Naive thymus-derived CD4-positive, alpha-beta T cell (primary cell): Measurements from ENCODE around the gene IL6R. TPM values are rescaled to one million over a fixed set of nuclear protein-coding genes. Genes with fewer than 3 reads are reported as not detected.

ENCODE experiments used
- ATAC-seq: fragments of 150-1000 bp; cut with Tn5 transposase; 2 replicates; pipeline ENCODE4 v1.10.0; 2021; ENCODE audit warnings: mild to moderate bottlenecking, moderate library complexity
- CTCF ChIA-PET: fragments of 350-600 bp; sonication (Branson Sonifier 250); formaldehyde crosslinking; loops from one replicate; lab custom pipeline; 2021; ENCODE audit warnings: antibody characterized with exemption; lab: Charles Lee
- POLR2A ChIA-PET: fragments of 350-600 bp; sonication (Branson Sonifier 250); formaldehyde crosslinking; loops from one replicate; lab custom pipeline; 2021; ENCODE audit warnings: antibody characterized with exemption, inconsistent platforms; lab: Charles Lee
- DNase-seq, 9 donors: peaks; one replicate each; pipeline versions ENCODE4 v3.0.0 to v3.0.0-alpha.2; 2020 to 2022; ENCODE audit warnings: mixed read lengths in 1 of 9
- H3K27ac ChIP-seq: one replicate; pipeline ENCODE4 v1.7.0; 2013; ENCODE audit warnings: mild to moderate bottlenecking, low read depth, low read length, moderate library complexity
- H3K27me3 ChIP-seq, 2 donors: one replicate each; pipeline ENCODE4 v1.7.0; 2013; ENCODE audit warnings: low read length in 2 of 2, mild to moderate bottlenecking in 2 of 2, moderate library complexity in 2 of 2; ENCODE audit not compliant: control insufficient read depth in 2 of 2, insufficient read depth in 2 of 2
- H3K36me3 ChIP-seq, 3 experiments: 1 replicate in 2 of 3; 2 replicates in 1 of 3; pipeline ENCODE4 v1.7.0; 2013; ENCODE audit warnings: low read length in 3 of 3, mild to moderate bottlenecking in 3 of 3, moderate library complexity in 1 of 3; ENCODE audit not compliant: insufficient read depth in 3 of 3, control insufficient read depth in 2 of 3
- H3K4me1 ChIP-seq, 2 donors: one replicate each; pipeline ENCODE4 v1.7.0; 2013; ENCODE audit warnings: low read length in 2 of 2, mild to moderate bottlenecking in 2 of 2, moderate library complexity in 1 of 2; ENCODE audit not compliant: control insufficient read depth in 2 of 2, insufficient read depth in 2 of 2
- H3K4me3 ChIP-seq: 2 replicates; pipeline ENCODE4 v1.7.0; 2013; ENCODE audit warnings: mild to moderate bottlenecking, low read length
- H3K9me3 ChIP-seq, 3 experiments: 1 replicate in 2 of 3; 2 replicates in 1 of 3; pipeline ENCODE4 v1.7.0; 2013; ENCODE audit warnings: low read length in 3 of 3; ENCODE audit not compliant: control insufficient read depth in 2 of 3
- H3K27ac Mint-ChIP-seq, 9 donors: one replicate each; pipeline ENCODE4 v1.8.0; 2020 to 2022; ENCODE audit warnings: mixed read lengths in 9 of 9, mild to moderate bottlenecking in 8 of 9, moderate library complexity in 5 of 9, inconsistent platforms in 2 of 9
- H3K27me3 Mint-ChIP-seq, 5 donors: one replicate each; pipeline ENCODE4 v1.8.0; 2021 to 2022; ENCODE audit warnings: mixed read lengths in 5 of 5, mild to moderate bottlenecking in 1 of 5
- H3K36me3 Mint-ChIP-seq, 5 donors: one replicate each; pipeline ENCODE4 v1.8.0; 2020 to 2022; ENCODE audit warnings: mixed read lengths in 5 of 5, mild to moderate bottlenecking in 3 of 5, inconsistent platforms in 1 of 5
- H3K4me1 Mint-ChIP-seq, 7 donors: one replicate each; pipeline ENCODE4 v1.8.0; 2020 to 2022; ENCODE audit warnings: mixed read lengths in 7 of 7, mild to moderate bottlenecking in 3 of 7, inconsistent platforms in 1 of 7
- H3K4me3 Mint-ChIP-seq, 10 donors: one replicate each; pipeline ENCODE4 v1.8.0; 2020 to 2022; ENCODE audit warnings: mild to moderate bottlenecking in 10 of 10, mixed read lengths in 10 of 10, moderate library complexity in 6 of 10, inconsistent platforms in 2 of 10
- H3K9me3 Mint-ChIP-seq, 11 donors: one replicate each; pipeline ENCODE4 v1.8.0; 2020 to 2022; ENCODE audit warnings: mixed read lengths in 11 of 11, mild to moderate bottlenecking in 4 of 11, inconsistent platforms in 1 of 11, moderate library complexity in 1 of 11
- intact Hi-C, 2 donors: fragments of 100-400 bp; cut with micrococcal nuclease; formaldehyde crosslinking; loops; one replicate each; pipeline ENCODE4 v1.15.1; 2023
- polyA plus RNA-seq, 2 donors: library from polyadenylated mRNA; unstranded; fragments of 300-500 nt; fragmentation: Illumina TruSeq; gene quantifications; one replicate each; pipeline ENCODE4 v1.2.3, GENCODE V29; 2021
- total RNA-seq, 6 experiments: library from RNA in 5 of 6; stranded (reverse) in 5 of 6; gene quantifications; 1 replicate in 5 of 6; 2 replicates in 1 of 6; pipeline ENCODE4 v1.2.3 and lab custom pipeline; 2021 to 2026

Gene IL6R
- total and polyA plus RNA-seq, 7 experiments from 2014 or later: 5.2 to 91.6 (median 77.8) TPM

DNA sequence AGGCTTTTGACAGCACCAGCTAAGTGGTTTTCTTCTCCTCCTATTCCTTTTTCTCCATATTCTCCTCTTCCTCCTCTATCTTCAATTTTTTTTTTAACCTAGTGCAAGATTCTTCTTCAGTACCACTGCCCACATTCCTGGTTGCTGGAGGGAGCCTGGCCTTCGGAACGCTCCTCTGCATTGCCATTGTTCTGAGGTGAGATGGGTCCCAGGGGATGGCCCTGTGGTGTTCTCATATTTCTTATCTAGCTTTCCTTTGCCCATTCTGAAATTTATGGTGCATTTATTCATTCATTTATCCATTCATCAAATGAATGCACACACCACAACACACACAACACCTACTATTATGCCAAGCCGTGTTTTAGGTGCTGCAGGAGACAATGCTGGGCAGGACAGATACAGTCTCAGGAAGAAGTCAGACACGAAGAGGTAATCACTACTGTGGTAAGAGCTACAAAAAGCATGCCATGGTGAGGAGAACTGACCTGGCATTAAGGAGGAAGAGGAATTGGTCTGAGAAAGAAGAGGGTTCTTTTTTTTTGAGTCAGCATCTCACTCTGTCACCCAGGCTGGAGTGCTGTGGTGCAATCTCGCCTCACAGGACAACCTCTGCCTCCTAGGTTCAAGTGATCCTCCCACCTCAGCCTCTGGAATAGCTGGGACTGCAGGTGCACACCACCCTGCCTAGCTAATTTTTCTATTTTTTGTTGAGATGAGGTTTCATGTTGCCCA lies 49.4 kb downstream of the IL6R start:
- peaks cover 0 to 10% of the 10 kb centered on the region in 2 donors for H3K4me1 ChIP-seq
- Mint-ChIP-seq H3K27me3 (peaks cover 0 to 17% (median 0%) of the 10 kb centered on the region in 5 donors), H3K36me3 (peaks cover 17 to 71% (median 41%) of the 10 kb centered on the region in 5 donors), H3K4me1 (peaks cover 19 to 42% (median 34%) of the 10 kb centered on the region in 7 donors), H3K9me3 (no peaks in the 10 kb centered on the region), H3K27ac (peak overlapping the region in 8 of 9 donors; percentile 68 to 95 (median 82)), H3K4me3 (peak overlapping the region in 3 of 10 donors; percentile 16 to 67 (median 27))
- H3K36me3 ChIP-seq: peaks cover 0 to 79% (median 9%) of the 10 kb centered on the region in 3 experiments
- H3K27ac ChIP-seq: no peak overlapping the region
- peak; percentile 51 for ATAC-seq
- no peaks in the 10 kb centered on the region for H3K27me3 ChIP-seq
- intact Hi-C loops: no loop called here
- H3K4me3 ChIP-seq: no peak overlapping the region
- no peaks in the 10 kb centered on the region for H3K9me3 ChIP-seq
- POLR2A ChIA-PET: interaction anchor here (1.2 kb wide), 1 partner anchor 10 kb away, joined by 4 read pairs; no protein-coding TSS in a partner anchor
- CTCF ChIA-PET: interaction anchor here (0.9 kb wide), 1 partner anchor 11 kb away, joined by 3 read pairs; no protein-coding TSS in a partner anchor
- no peak for DNase-seq

DNA sequence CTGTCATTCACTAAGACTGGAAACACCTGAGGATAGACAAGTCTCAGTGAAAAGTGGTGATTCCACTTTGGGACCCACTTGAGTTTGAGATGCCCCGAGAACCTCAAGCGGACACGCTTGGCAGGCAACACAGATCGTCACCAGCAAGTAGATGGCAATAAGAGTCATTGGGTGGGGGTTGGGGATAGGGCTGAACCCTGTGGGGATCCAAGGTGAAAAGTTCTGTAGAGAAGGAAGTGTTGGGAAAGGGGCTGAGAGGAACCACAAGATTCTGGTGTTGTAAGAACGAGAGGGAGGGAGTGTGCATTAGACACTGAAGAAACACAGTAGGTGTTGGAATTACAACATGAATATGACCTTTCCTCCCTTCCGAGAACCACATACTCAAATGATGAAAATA lies 51.5 kb downstream of the IL6R start:
- Histone ChIP-seq H3K4me1 (peaks cover 0 to 25% of the 10 kb centered on the region in 2 donors), H3K9me3 (no peaks in the 10 kb centered on the region), H3K4me3 (no peak overlapping the region), H3K27ac (no peak overlapping the region), H3K36me3 (peaks cover 0 to 59% (median 0%) of the 10 kb centered on the region in 3 experiments), H3K27me3 (no peaks in the 10 kb centered on the region)
- H3K36me3 Mint-ChIP-seq: peaks cover 16 to 57% (median 36%) of the 10 kb centered on the region in 5 donors
- intact Hi-C loops: no loop called here
- peaks cover 27 to 57% (median 52%) of the 10 kb centered on the region in 7 donors for H3K4me1 Mint-ChIP-seq
- ATAC-seq (peak; percentile 71), DNase-seq (no peak)
- ChIA-PET CTCF (no interaction called here), POLR2A (interaction anchor here (0.6 to 0.8 kb wide), 2 partner anchors 53 to 55 kb away, joined by 3 to 5 read pairs; no protein-coding TSS in a partner anchor)
- no peak overlapping the region for H3K4me3 Mint-ChIP-seq
- peaks cover 0 to 15% (median 0%) of the 10 kb centered on the region in 5 donors for H3K27me3 Mint-ChIP-seq
- H3K9me3 Mint-ChIP-seq: no peaks in the 10 kb centered on the region
- peak overlapping the region in 6 of 9 donors; percentile 21 to 73 (median 48) for H3K27ac Mint-ChIP-seq

DNA sequence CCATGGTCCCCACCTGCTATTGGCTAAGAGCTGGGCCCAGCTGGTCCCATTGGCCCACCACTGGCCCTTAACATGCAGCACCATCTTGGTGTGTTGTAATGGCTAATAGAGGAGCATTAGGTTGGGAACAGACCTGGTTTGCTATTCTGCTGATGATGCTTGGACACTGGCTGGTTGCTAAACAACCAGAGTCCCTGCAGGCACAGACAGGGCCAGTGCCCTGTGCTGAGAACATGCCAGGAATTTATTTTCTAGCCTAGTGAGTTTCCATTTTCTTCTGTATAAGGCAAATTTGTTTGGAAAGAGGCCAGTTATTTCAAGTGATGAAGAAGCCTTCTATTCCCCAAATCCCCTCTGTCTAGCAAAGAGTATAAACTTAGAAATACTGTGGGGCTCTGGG lies 53.9 kb downstream of the IL6R start:
- peak overlapping the region in 6 of 9 donors; percentile 17 to 91 (median 76) for H3K27ac Mint-ChIP-seq
- H3K9me3 ChIP-seq: no peaks in the 10 kb centered on the region
- intact Hi-C loops: no loop called here
- POLR2A ChIA-PET: interaction anchor here (0.5 to 7.2 kb wide), 4 partner anchors 39 to 457 kb away, joined by 3 to 84 read pairs (median 4); partner anchors contain the start of gene IL6R
- H3K4me3 Mint-ChIP-seq: no peak overlapping the region
- H3K27ac ChIP-seq: no peak overlapping the region
- no peak overlapping the region for H3K4me3 ChIP-seq
- no peaks in the 10 kb centered on the region for H3K27me3 Mint-ChIP-seq
- H3K36me3 ChIP-seq: peaks cover 0 to 40% (median 0%) of the 10 kb centered on the region in 3 experiments
- peaks cover 0 to 3% (median 0%) of the 10 kb centered on the region in 11 donors for H3K9me3 Mint-ChIP-seq
- H3K4me1 ChIP-seq: peaks cover 16 to 37% of the 10 kb centered on the region in 2 donors
- DNase-seq: no peak
- CTCF ChIA-PET: interaction anchor here (0.9 to 1.5 kb wide), 2 partner anchors 53 to 110 kb away, joined by 3 to 4 read pairs; partner anchors contain the start of gene IL6R
- H3K4me1 Mint-ChIP-seq: peaks cover 32 to 56% (median 49%) of the 10 kb centered on the region in 7 donors
- no peak for ATAC-seq
- no peaks in the 10 kb centered on the region for H3K27me3 ChIP-seq
- H3K36me3 Mint-ChIP-seq: peaks cover 4 to 40% (median 23%) of the 10 kb centered on the region in 5 donors

DNA sequence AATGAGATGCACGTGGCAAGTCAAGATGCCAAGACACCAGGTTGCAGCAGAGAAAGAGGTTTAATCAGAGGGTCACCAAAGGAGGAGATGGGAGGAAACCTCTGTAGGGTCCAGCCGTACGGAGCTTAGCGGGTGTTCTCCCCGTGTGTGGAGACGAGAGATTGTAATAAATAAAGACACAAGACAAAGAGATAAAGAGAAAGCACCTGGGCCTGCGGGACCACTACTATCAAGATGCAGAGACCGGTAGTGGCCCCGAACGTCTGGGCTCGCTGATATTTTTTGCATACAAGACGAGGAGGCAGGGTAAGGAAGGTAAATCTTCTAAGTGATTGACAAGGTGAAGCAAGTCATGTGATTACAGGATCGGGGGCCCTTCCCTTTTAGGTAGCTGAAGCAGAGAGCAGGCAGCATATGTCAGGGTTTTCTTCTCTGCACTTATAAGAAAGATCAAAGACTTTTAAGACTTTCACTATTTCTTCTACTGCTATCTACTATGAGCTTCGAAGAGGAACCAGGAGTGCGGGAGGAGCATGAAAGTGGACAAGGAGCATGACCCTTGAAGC lies 55.6 kb downstream of the IL6R start:
- Mint-ChIP-seq H3K27me3 (no peaks in the 10 kb centered on the region), H3K4me3 (peak overlapping the region in 9 of 10 donors; percentile 29 to 71 (median 61)), H3K36me3 (peaks cover 0 to 33% (median 12%) of the 10 kb centered on the region in 5 donors), H3K4me1 (peaks cover 37 to 67% (median 57%) of the 10 kb centered on the region in 7 donors), H3K27ac (peak overlapping the region in 8 of 9 donors; percentile 80 to 94 (median 86)), H3K9me3 (peaks cover 0 to 3% (median 0%) of the 10 kb centered on the region in 11 donors)
- POLR2A ChIA-PET: interaction anchor here (0.6 to 7.2 kb wide), 4 partner anchors 19 to 172 kb away, joined by 3 to 84 read pairs (median 4); partner anchors contain the start of gene IL6R
- intact Hi-C loops: no loop called here
- CTCF ChIA-PET: interaction anchor here (0.6 to 1.5 kb wide), 6 partner anchors 19 to 126 kb away, joined by 3 to 5 read pairs (median 4); partner anchors contain the start of gene IL6R
- H3K36me3 ChIP-seq: peaks cover 0 to 28% (median 0%) of the 10 kb centered on the region in 3 experiments
- DNase-seq (peak in 3 of 9 donors; percentile 23 to 36 (median 24)), ATAC-seq (no peak)
- no peak overlapping the region for H3K4me3 ChIP-seq
- H3K27me3 ChIP-seq: no peaks in the 10 kb centered on the region
- H3K27ac ChIP-seq: peak overlapping the region; percentile 53
- no peaks in the 10 kb centered on the region for H3K9me3 ChIP-seq
- H3K4me1 ChIP-seq: peaks cover 32 to 53% of the 10 kb centered on the region in 2 donors

DNA sequence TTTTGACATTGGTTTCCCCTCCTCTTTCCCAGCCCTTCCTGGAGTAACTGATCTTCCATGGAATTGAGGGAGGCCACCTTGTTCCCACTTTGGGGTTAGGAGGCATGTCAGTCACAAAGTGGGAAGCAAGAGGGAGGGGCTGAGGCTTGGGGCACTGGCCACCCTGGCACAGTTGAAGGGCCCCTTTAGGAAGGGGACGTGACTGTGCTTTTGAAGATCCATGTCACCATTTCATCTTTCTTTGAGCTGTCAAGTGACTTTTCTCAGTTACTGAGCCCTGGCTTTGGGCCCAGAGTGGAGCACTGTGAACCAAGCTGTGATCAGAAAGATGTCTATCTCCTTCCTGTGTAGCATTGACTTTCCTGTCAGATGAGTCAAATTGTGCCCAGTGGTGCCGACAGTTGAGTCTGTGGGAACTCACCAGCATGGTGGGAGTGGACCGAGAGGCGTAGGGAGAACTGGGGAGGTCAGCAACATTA lies 58.4 kb downstream of the IL6R start:
- intact Hi-C loops: loop anchor here (1.0 to 2.0 kb wide), 5 partner anchors 15 to 110 kb away; partner anchors contain the start of gene IL6R (in 1 of the 2)
- Histone ChIP-seq H3K27ac (peak overlapping the region; percentile 78), H3K4me1 (peaks cover 38 to 78% of the 10 kb centered on the region in 2 donors), H3K27me3 (no peaks in the 10 kb centered on the region), H3K9me3 (no peaks in the 10 kb centered on the region), H3K4me3 (no peak overlapping the region), H3K36me3 (peaks cover 0 to 12% (median 0%) of the 10 kb centered on the region in 3 experiments)
- CTCF ChIA-PET: interaction anchor here (0.7 to 2.1 kb wide), 7 partner anchors 16 to 127 kb away, joined by 3 to 8 read pairs (median 6); no protein-coding TSS in a partner anchor
- ATAC-seq (peak; percentile 82), DNase-seq (peak in 8 of 9 donors; percentile 50 to 79 (median 70))
- Mint-ChIP-seq H3K36me3 (peaks cover 0 to 16% (median 3%) of the 10 kb centered on the region in 5 donors), H3K27me3 (no peaks in the 10 kb centered on the region), H3K9me3 (peaks cover 0 to 3% (median 0%) of the 10 kb centered on the region in 11 donors), H3K27ac (peak overlapping the region; percentile 86 to 96 (median 94)), H3K4me3 (peak overlapping the region; percentile 58 to 96 (median 80)), H3K4me1 (peaks cover 58 to 94% (median 81%) of the 10 kb centered on the region in 7 donors)
- POLR2A ChIA-PET: interaction anchor here (0.6 to 7.2 kb wide), 9 partner anchors 13 to 111 kb away, joined by 3 to 84 read pairs (median 3); partner anchors contain the start of gene IL6R
